GM21423 (cell line): Measurements from ENCODE around the gene TSC22D2.

Source experiments
- ATAC-seq: cut with Tn5 transposase; IDR thresholded peaks from one replicate; pipeline ENCODE4 v1.9.1; 2021; ENCODE audit warnings: mild to moderate bottlenecking, moderate library complexity; ENCODE audit not compliant: unreplicated experiment

TSC22D2 gene

GRCh38 chr3:150408221-150409124 is at the start of gene TSC22D2:
TSC22D2 (plus strand) TSS chr3:150408298; CDS start chr3:150409351, 1,053 bp downstream.
- ATAC-seq: peak; percentile 62

- ATAC-seq: no peak
Observed at GRCh38 chr3:150359381-150359780, 48.7 kb upstream of the TSC22D2 start.

GRCh38 chr3:150360966-150361365 is 47.1 kb upstream of the TSC22D2 start:
- no peak for ATAC-seq

- no peak for ATAC-seq
Observed at GRCh38 chr3:150362515-150363302, 45.4 kb upstream of the TSC22D2 start.

- no peak for ATAC-seq
Observed at GRCh38 chr3:150363420-150363819, 44.7 kb upstream of the TSC22D2 start.

- peak; percentile 73 for ATAC-seq
Observed at GRCh38 chr3:150365132-150365604, 42.9 kb upstream of the TSC22D2 start.

- ATAC-seq: no peak
Observed at GRCh38 chr3:150367757-150368156, 40.3 kb upstream of the TSC22D2 start.

GRCh38 chr3:150370122-150370602 is 37.9 kb upstream of the TSC22D2 start:
- ATAC-seq: no peak

GRCh38 chr3:150370999-150371398 is 37.1 kb upstream of the TSC22D2 start:
- ATAC-seq: no peak

- ATAC-seq: no peak
Observed at GRCh38 chr3:150371741-150372254, 36.3 kb upstream of the TSC22D2 start.

- no peak for ATAC-seq
Observed at GRCh38 chr3:150372320-150372719, 35.8 kb upstream of the TSC22D2 start.

- no peak for ATAC-seq
Observed at GRCh38 chr3:150372722-150373121, 35.4 kb upstream of the TSC22D2 start.

GRCh38 chr3:150373234-150373875 is 34.7 kb upstream of the TSC22D2 start:
- ATAC-seq: no peak

- no peak for ATAC-seq
Observed at GRCh38 chr3:150374975-150375374, 33.1 kb upstream of the TSC22D2 start.

GRCh38 chr3:150376001-150376848 is 31.9 kb upstream of the TSC22D2 start:
- ATAC-seq: no peak

GRCh38 chr3:150377601-150378300 is 30.3 kb upstream of the TSC22D2 start:
- ATAC-seq: no peak

- no peak for ATAC-seq
Observed at GRCh38 chr3:150378301-150378748, 29.8 kb upstream of the TSC22D2 start.

- no peak for ATAC-seq
Observed at GRCh38 chr3:150379469-150379868, 28.6 kb upstream of the TSC22D2 start.
